ENCODE results near the gene MEG3. TPM values are rescaled to one million over a fixed set of nuclear protein-coding genes. Genes with fewer than 3 reads are reported as not detected.
A peak's percentile ranks its signal among the peaks of the same experiment; 100 is the strongest.

Gene MEG3
- total and polyA plus RNA-seq, 12 donors = 86.6 to 8,129 (median 728) TPM

DNA sequence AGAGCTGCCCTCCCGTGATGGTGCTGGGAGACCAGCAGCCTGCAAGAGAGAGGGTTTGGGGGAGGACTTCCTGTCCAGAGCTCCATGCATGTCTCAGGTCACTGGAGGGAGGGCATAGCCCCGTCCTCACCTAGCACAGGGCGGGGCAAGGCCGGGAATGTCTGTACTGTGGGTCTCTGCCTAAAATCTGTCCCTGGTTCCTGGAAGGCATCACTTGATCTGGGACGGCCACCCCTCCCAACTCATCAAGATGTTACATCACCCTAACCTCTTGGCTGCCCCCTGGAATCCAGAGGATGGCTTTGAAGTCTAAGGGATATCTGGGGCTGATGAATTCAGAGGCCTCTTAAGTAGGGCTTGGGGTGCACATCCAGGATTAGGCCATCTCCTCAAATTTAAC, 37.0 kb upstream of the MEG3 start:
- Histone ChIP-seq H3K36me3 (replicated peaks in 1 of 2) (no peaks in the 10 kb centered on the region), H3K27me3 (no peaks in the 10 kb centered on the region), H3K27ac (peak overlapping the region in 1 of 5 donors; percentile 8), H3K4me3 (no peak overlapping the region), H3K9me3 (replicated peaks in 1 of 3) (no peaks in the 10 kb centered on the region), H3K4me1 (replicated peaks in 1 of 2) (peaks cover 0 to 17% of the 10 kb centered on the region in 2 donors)
- TF ChIP-seq, protein P1, sequence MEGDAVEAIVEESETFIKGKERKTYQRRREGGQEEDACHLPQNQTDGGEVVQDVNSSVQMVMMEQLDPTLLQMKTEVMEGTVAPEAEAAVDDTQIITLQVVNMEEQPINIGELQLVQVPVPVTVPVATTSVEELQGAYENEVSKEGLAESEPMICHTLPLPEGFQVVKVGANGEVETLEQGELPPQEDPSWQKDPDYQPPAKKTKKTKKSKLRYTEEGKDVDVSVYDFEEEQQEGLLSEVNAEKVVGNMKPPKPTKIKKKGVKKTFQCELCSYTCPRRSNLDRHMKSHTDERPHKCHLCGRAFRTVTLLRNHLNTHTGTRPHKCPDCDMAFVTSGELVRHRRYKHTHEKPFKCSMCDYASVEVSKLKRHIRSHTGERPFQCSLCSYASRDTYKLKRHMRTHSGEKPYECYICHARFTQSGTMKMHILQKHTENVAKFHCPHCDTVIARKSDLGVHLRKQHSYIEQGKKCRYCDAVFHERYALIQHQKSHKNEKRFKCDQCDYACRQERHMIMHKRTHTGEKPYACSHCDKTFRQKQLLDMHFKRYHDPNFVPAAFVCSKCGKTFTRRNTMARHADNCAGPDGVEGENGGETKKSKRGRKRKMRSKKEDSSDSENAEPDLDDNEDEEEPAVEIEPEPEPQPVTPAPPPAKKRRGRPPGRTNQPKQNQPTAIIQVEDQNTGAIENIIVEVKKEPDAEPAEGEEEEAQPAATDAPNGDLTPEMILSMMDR (IDR thresholded peaks at IDR 0.05) = no peak
- TF ChIP-seq POLR2A (IDR thresholded peaks at IDR 0.05) = no peak
- no peak for DNase-seq
- 43 to 65% (median 58%) methylated on average over 1 to 5 of the region's 5 CpGs for WGBS, 4 donors
- intact Hi-C loops (cut with DNase I) = no loop called here

DNA sequence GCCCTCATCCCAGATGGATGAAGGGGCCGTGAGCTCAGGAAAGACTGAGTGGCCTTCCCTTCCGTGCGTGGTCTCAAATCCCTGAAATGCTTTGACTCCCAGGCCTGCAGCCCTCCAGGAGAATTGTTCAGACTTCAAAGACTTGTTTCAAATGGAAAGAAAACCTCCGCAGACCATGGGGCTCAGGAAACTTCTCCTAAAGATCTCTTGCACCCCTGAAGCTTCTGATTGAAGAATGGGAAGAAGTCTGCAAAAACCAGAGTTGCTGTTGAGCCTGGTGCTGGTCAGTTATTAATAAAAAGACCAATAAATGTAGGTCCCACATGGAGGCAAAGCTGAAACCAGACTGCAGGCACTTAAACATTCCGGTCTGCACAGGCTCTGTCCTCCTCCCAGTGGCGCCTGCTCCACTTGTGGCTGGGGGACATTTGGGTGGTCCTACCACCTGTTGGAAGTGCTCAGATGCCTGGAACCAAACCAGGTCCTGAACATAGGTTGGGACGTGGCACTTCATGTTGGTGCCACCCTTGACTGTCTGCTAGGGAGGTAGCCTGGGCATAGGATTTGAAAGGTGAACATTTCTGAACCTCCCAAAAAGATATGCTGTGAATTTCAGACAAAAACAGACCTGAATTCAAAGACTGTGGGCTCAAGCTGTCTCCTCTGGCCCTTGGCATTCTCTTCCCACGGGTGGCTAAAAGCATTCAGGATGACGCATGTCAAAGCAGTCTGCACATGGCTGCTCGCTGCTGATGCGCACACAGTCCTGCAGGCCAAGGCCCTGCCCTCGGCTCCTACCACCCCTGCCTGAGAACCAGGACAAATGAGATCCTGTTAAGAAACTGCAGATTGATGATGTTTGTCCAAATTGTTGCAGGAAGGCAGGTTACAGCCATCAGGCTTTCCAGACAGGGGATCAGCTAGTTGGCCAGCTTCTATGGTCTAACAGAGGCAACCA, 36.2 kb upstream of the MEG3 start:
- Histone ChIP-seq H3K4me1 (replicated peaks in 1 of 2) (peaks cover 0 to 17% of the 10 kb centered on the region in 2 donors), H3K27me3 (no peaks in the 10 kb centered on the region), H3K27ac (peak overlapping the region in 1 of 5 donors; percentile 54), H3K36me3 (replicated peaks in 1 of 2) (no peaks in the 10 kb centered on the region), H3K4me3 (no peak overlapping the region), H3K9me3 (replicated peaks in 1 of 3) (no peaks in the 10 kb centered on the region)
- intact Hi-C loops (cut with DNase I) = no loop called here
- WGBS, 4 donors = 87 to 92% (median 90%) methylated on average over 12 of the region's 12 CpGs
- TF ChIP-seq, protein P1 (IDR thresholded peaks at IDR 0.05) = no peak
- DNase-seq = no peak

DNA sequence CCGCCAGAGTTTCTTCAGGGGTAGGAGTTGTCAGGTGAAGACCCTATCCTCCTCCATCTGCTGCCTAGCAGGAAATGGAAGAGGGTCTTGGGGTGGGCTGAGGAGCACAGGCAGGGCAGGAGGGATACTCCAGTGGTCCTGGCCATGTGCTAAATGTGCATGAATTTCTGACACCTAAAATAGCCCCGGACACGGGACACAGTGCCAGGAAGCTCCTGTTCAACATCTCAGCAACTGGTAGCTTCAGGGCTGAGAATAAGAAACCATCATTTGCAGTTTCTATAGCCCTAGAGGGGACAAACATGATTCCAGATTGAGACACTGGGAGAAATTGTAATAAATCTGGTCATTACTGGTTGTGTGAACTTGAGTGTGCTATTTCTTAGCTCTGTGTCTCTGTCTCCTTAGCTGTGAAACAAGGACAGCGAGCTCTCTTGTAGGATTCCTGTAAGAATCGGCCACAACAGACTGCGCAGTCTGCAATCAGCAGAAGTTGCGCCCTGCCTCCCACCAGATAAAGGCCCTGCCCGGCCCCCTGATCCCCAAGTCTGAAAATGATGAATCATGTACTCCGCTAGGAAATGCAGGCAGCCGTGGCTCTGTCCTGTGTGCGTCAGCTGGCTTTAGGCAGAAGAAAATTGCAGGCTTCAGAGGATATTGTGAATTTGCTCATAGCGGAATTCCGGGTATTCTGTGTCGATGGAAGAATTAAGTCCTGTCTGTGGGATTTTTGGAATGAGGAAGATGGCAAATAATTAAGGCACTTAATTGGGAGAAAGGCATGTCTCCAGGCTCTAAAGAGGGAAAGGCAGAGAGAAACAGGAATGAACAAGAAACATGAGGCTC, 35.2 kb upstream of the MEG3 start:
- Histone ChIP-seq H3K27ac (peak overlapping the region in 1 of 5 donors; percentile 54), H3K4me1 (replicated peaks in 1 of 2) (peaks cover 0 to 9% of the 10 kb centered on the region in 2 donors), H3K27me3 (no peaks in the 10 kb centered on the region), H3K36me3 (replicated peaks in 1 of 2) (no peaks in the 10 kb centered on the region), H3K9me3 (replicated peaks in 1 of 3) (no peaks in the 10 kb centered on the region), H3K4me3 (no peak overlapping the region)
- DNase-seq = peak in 2 of 7 donors; percentile 33 to 77
- 76 to 81% (median 79%) methylated on average over 12 to 14 of the region's 14 CpGs for WGBS, 4 donors
- TF ChIP-seq, protein P1 (IDR thresholded peaks at IDR 0.05) = no peak
- no peak for TF ChIP-seq POLR2A (IDR thresholded peaks at IDR 0.05)
- intact Hi-C loops (cut with DNase I) = no loop called here

DNA sequence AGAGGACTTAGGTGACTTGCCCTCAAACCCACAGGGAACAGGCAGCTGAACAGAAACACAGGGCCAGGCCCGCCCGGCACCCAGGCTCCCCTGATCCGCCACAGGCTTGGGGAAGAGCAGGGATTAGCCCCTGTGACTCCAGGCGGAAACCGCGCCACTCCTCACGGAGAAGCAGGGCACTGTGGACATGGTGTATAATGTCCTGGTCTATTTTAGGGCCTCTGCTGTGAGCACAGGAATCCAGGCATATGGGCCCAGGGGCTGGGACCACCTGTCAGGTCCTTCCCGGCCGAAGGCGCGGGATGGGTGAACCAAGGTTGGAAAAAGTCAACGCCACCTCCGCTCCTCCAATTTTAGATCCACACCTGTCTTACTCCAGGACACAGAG, 34.6 kb upstream of the MEG3 start:
- Histone ChIP-seq H3K4me1 (replicated peaks in 1 of 2) (peaks cover 0 to 8% of the 10 kb centered on the region in 2 donors), H3K27me3 (no peaks in the 10 kb centered on the region), H3K9me3 (replicated peaks in 1 of 3) (no peaks in the 10 kb centered on the region), H3K4me3 (no peak overlapping the region), H3K27ac (no peak overlapping the region), H3K36me3 (replicated peaks in 1 of 2) (no peaks in the 10 kb centered on the region)
- intact Hi-C loops (cut with DNase I) = no loop called here
- WGBS, 4 donors = 94 to 97% (median 95%) methylated on average over 13 of the region's 13 CpGs
- no peak for DNase-seq
- TF ChIP-seq, protein P1 (IDR thresholded peaks at IDR 0.05) = no peak
- no peak for TF ChIP-seq POLR2A (IDR thresholded peaks at IDR 0.05)

All from adrenal gland (tissue), 12 donors.